Cardiac fibroblast (primary cell): ENCODE results near the gene USP5.

Experiments used
- DNase-seq, 2 donors: peaks; one replicate each; pipeline versions ENCODE4 v3.0.0 to v3.0.0-alpha.2; 2010; ENCODE audit warnings: low read depth in 2 of 2
- H3K4me3 ChIP-seq, 2 donors: replicated peaks in 1 of 2; 1 replicate in 1 of 2; 2 replicates in 1 of 2; pipeline ENCODE4 v1.5.1; 2011; ENCODE audit warnings: low read depth in 2 of 2, low read length in 2 of 2, mild to moderate bottlenecking in 2 of 2, moderate library complexity in 1 of 2
- TF ChIP-seq, protein P1 (sequence below): IDR thresholded peaks from one replicate; pipeline ENCODE4 v1.5.1; 2011; ENCODE audit warnings: low read depth, mild to moderate bottlenecking, low read length, inconsistent platforms

USP5 gene

DNA sequence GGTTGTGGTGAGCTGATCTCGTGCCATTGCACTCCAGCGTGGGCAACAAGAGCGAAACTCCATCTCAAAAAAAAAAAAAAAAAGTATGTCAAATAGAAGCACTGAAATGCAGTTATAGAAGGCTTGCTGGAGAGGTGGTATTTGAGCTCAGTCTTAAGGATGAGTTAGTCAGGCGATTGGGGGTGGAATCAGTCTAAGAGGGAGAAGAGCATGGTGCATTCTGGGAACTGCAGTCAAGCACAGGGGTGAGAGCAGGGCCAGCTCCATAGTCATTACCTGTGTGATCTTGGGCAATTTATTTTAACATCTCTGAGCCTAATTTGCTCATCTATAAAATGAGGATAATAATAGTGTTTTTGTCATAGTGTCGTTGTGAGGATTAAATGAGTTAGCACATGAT is 17.1 kb upstream of the USP5 start:
- no peak for DNase-seq
- no peak overlapping the region for H3K4me3 ChIP-seq
- TF ChIP-seq, protein P1, sequence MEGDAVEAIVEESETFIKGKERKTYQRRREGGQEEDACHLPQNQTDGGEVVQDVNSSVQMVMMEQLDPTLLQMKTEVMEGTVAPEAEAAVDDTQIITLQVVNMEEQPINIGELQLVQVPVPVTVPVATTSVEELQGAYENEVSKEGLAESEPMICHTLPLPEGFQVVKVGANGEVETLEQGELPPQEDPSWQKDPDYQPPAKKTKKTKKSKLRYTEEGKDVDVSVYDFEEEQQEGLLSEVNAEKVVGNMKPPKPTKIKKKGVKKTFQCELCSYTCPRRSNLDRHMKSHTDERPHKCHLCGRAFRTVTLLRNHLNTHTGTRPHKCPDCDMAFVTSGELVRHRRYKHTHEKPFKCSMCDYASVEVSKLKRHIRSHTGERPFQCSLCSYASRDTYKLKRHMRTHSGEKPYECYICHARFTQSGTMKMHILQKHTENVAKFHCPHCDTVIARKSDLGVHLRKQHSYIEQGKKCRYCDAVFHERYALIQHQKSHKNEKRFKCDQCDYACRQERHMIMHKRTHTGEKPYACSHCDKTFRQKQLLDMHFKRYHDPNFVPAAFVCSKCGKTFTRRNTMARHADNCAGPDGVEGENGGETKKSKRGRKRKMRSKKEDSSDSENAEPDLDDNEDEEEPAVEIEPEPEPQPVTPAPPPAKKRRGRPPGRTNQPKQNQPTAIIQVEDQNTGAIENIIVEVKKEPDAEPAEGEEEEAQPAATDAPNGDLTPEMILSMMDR: no peak

DNA sequence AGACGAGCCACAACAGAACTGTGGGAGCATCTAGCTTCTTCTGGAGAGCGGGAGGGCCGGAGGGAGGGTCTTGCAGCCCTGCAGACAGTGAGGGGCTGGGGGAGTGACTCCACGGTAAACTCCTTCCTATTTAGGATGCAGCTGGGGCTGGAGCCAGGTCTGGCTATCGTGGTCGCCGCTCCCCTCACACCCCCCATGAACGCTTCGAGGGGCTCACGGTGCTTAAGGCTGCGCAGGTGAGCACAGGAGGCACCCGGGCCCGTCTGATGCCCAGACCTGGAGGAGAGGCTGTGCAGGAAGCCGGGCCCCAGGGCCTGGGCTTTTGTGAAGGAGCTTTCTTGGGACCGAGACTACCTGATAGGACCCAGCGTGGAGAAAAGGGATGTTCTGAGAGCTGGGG is 15.1 kb upstream of the USP5 start:
- no peak overlapping the region for H3K4me3 ChIP-seq
- DNase-seq: no peak
- TF ChIP-seq, protein P1: no peak

DNA sequence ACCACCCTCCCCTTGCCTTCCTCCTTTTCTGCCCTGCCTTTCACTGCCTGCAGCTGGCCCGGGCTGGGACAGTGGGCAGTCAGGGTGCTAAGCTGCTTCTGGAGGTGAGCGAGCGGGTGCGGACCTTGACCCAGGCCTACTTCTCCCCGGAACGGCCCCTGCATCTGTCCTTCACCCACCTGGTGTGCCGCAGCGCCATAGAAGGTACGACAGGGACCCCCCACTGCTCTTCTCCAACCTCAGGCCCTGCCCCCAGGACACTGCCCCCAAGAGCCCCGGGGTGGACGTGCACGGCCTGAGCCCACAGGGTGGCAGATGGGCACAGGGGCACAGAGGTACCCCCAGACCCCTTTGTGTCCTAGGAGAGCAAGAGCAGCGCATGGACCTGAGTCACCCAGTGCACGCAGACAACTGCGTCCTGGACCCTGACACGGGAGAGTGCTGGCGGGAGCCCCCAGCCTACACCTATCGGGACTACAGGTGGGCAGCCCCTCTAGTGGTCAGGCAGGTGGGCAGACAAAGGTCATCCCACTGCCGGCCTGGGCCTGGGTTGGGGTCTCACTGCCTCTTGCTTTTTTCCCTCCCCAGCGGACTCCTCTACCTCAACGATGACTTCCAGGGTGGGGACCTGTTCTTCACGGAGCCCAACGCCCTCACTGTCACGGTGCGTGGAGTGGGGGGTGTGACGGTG is 14.4 kb upstream of the USP5 start:
- H3K4me3 ChIP-seq: no peak overlapping the region
- TF ChIP-seq, protein P1: no peak
- DNase-seq: no peak

DNA sequence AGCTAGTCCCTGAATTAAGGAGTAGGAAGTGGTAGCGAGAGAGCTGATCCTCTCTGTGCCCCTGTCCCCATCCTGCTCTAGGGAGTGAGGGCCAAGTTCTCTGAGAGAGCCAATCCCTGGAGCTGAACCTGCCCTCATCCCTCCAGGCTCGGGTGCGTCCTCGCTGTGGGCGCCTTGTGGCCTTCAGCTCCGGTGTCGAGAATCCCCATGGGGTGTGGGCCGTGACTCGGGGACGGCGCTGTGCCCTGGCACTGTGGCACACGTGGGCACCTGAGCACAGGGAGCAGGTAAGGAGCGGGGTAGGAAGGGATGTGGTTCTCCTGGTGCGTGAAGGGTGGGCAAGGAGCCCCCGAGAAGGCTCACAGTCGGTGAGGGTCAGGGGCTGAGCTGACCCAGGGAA is 13.1 kb upstream of the USP5 start:
- H3K4me3 ChIP-seq: no peak overlapping the region
- no peak for DNase-seq
- TF ChIP-seq, protein P1: no peak

DNA sequence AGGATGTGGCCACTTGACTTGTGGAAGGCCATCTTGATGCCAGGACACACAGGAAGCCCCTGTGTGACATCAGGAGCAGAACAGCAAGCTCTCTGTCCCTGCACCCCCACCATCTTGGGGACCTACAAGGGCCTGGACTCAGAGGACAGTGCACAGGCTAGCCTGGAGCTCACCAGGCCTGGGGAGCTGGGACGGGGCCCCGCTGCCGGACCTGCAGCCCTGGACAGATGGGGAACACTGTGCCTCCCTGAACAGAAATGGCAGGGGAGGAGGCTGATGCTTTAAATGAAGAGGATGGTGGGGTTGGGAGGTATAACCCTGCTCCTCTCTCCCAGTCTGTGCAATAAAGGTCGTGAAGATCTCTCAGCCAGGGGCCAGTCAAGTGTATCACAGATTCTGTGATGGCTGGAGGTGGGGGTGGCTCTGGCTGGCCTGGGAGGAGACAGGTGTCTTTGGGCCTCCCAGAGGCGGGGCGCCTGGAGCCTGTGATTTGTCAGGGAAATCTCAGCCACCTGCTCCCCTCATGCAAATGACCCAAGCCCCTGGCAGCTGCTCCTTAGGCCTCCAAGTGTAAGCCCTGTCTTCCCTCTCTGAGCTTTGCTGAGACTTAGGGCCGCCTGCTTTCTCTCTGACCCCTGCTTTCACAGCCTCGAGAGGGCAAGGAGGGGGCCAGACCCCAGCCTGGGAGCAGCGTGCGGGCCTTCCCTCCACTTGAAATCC is 12.3 kb upstream of the USP5 start:
- DNase-seq: no peak
- no peak overlapping the region for H3K4me3 ChIP-seq
- TF ChIP-seq, protein P1: no peak

DNA sequence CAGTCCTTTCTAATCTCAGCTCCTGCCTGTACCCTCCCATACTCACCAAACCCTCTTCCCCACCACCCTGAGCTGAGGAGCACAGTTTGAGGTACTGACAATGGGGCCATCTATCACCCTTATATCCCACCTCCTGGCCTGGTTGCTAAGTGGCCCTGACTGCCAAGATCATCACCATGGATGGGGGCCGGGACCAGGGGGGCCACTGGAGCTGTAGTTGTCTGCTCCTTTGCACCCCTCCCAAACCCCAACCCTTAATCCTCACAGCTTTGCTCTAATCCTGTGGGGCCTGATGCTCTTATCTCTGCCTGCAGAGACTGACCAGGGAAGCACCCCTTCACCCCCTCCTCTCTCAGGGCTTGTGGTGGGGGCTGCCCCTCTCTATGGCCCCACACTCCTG is 11.6 kb upstream of the USP5 start:
- TF ChIP-seq, protein P1: no peak
- no peak for DNase-seq
- no peak overlapping the region for H3K4me3 ChIP-seq
